Fibroblast of gingiva (primary cell): Measurements from ENCODE around the gene CSGALNACT2.
"Not testable (repeated sequence)": the region's sequence is repeated elsewhere in the genome, so short reads cannot be mapped to it uniquely, and the experiment has no call there.

ENCODE experiments used
- DNase-seq: peaks from one replicate; pipeline ENCODE4 v3.0.0-alpha.2; 2011; ENCODE audit warnings: low read depth

The CSGALNACT2 gene

DNA sequence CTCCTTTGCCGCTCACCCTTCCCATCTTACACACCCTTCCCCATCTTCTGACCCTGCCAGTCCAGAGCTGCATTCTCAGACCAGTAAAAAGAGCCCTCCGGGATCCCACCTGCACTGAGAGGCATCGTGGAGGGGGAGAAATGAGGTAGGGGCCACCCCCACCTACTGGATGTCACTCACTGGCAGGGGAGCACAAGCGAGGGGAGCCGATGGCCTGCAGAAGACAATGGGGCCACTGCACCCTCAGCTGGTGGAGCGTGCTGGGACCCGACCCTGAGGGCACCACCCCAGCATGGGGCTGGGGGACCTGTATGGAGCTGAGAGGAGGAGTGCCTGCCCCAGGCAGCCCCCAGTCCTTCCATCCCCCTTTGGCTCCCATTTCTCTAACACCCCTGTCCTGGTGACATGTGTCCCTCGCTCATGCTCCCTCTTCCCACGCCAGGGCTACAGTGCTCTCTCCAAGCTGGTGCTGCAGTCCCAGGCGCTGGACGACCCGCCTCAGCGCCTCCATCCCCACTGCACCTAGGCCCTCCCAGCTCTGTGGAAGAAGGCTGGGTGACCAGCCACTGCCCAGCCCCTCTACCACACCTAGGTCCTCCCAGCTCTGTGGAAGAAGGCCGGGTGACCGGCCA is 78.8 kb downstream of the CSGALNACT2 start:
- no peak for DNase-seq

DNA sequence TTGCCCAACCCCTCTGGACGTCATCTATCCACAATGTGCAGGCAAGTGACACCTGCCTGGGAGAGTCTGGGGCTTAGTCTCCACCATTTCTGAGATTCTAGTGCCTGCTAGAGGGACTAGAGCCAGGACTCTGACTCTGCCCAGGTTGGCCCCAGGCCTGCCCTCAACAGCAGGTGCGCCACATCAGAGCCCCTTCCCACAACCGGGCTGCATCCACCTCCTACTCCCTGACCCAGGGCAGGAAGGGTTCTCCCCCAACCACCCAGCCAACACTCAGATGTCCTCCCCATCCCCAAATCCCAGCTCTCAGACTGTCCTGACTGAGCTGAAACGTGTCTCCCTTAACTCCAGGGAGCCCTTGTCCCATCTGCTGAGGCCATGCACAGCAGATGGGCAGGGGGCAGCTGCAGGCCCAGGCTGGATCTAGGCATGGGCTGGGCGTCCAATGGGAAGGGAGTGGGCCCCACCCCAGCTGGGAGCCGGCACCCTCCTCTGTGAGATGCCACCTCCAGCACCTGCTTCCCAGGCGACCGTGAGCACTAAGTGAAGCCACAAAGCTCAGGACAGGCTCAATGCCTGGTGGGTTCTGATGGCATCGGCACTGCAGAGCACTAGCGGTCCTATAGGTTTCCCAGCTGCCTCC is 79.4 kb downstream of the CSGALNACT2 start:
- DNase-seq = no peak

DNA sequence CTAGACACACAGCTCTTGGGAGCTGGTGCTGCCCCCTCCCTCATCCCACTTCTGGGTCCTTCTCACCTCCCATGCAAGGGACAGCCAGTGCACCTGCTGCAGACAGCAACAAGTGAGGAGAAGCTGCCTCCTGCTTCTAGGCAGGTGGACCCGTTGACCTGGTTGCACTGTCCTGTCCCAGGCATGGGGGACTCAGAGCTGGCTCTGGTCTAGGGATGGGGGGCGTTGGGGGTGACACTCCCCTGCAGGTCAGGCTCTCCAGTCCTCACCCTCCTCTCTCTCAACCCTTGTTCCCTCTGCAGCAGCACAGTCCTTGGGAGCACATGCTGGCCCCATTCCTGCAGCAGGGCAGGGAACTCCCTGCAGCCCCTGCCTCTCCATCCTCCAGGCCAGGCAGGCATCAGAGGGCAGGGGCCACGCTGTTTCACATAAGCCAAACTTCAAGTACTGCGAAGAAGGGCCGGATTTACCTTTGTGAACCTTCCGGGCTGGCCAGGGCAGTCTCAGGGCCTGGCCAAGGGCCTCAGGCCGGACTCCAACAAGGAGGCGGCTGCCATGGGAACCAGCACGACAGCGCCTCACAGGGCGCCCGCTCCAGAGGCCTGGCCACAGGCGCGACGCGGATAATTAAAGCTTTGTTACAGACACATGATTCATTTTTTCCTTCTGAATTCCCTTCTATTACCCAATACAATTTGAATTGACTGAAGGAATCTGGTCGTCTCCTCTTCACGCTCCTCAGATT is 80.1 kb downstream of the CSGALNACT2 start:
- DNase-seq = peak; percentile 82

DNA sequence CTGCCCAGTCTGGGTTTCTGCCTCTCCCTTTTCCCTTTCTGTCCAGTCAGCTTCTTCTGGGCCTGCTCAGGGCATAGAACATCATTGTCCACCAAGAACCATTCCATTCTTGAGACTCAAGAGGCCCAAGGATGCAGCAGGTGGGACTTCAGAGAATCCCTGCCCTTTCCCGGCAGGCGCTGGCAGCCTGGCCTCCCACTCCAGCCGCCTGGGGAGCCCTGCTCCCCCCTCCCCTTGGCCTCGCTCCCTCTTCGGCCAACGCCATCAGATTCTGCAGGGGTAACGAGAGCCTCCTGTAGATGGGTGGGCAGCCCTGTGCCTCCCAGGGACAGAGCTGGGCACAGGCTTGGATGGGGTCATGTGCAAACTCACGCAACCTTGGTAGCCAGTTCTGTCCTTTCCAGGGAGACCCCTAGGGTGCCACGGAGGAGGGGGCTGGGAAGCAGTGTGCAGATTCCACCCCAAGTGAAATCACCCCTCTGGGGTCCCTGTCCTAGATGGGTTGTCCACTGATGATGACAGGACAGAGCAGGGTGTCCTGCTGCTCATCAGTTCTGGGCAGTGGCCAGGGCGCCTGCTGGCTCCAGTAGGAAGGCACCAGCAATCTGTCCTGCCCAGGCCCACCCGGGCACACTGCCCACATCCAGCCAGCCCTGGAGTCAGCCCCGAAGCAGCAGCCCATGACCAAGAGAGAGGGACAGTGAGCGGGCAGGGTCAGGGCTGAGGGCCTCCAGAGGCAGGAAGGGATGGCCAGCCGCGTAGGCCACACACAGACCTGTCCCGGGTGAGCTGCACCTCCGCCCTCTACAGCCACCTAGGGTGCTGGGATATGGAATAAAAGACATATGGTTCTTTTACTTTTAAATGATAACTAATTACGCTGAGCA is 80.9 kb downstream of the CSGALNACT2 start:
- no peak for DNase-seq

DNA sequence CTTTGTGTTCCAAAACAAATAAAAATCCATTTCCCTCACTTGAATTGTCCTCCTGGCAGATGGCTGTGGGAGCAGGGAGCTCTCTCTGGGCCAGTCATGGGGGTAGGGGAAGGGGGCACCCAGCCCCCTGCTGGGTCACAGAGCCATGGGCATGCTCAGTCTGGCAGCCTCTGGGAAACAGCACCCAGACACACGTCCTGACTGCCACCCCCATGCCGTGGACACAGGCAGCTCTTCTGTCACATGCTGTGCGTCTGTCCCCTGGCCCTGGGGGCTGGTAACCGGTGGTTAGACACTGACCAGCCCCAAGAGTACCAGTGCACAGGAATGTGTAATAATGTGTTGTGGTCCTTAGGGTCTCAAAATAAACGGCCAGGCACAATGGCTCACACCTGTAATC is 81.6 kb downstream of the CSGALNACT2 start:
- DNase-seq = no peak

DNA sequence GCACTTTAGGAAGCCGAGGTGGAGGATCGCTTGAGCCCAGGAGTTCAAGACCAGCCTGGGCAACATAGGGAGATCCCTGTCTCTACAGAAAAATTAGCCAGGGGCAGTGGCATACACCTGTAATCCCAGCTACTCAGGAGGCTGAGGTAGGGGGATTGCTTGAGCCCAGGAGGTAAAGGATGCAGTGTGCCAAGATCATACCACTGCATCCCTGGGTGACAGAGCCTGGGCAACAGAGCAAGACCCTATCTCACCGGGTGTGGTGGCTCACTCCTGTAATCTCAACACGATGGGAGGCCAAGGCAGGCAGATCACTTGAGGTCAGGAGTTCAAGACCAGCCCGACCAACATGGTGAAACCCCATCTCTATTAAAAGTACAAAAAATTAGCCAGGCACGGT is 82.0 kb downstream of the CSGALNACT2 start:
- DNase-seq = not testable (repeated sequence)

DNA sequence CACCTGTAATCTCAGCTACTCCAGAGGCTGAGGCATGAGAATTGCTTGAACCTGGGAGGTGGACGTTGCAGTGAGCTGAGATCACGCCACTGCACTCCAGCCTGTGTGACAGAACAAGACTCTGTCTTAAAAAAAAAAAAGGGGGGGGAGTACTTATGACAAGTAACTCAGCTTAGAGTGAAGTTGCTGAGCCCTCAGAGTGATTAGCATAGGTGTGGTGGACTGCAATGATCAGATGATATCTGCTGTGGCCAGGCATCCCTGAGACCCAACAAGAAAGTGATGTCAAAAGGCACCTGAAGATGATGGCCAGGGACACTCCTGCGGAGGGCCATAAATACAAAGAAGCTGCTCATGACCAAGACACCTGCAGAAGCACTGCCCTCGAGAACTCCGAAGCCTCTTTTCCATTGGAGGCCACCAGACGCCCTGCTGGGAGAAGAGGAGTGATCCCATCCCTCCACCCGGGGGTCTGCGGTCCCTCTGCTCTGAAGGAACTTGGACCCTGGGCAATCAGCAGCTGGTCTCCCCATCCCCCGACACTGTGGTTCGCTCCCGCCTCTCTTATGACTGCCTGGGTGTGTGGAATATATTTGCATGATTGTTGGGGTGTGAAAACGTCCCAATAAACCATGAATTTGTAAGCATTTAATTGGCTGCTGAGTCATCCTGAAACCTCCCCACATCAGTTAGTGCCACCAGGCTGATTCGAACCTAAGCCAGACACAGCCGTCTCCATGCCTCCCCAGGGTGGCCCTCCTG is 82.6 kb downstream of the CSGALNACT2 start:
- no peak for DNase-seq

DNA sequence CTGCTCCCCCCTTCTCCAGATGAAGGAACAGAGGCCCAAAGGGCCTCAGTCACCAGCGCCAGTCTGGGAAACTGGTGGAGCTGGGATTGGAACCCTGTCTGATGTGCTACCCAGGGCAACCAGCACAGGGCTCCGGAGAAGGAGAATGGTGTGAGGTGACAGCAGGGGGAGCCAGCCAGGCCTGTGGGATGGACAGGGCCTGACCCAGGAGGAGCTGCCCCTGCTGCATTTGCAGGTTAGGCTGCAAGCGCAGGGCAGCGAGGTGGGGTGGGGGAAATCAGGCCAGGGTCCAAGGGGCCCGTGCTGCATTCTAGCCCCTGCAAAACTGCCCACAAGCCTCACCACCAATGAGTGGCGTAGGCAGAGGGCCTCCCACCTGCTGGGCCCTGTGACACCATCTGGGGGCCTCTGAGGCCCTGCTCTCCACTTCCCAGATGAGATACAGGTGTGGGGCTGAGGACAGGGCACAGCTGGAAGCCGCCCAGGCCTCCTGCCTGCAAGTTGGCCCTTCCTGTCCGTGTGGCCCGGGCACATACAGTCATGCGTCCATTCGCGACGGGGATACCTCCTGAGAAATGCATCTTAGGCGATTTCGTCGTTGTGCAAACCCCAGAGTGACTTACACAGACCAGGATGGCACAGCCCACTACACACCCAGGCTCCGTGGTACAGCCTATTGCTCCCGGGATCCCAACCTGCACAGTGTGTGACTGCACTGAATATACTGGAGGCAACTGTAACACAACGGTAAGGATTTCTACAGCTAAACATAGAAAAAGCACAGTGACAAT is 83.4 kb downstream of the CSGALNACT2 start:
- no peak for DNase-seq

DNA sequence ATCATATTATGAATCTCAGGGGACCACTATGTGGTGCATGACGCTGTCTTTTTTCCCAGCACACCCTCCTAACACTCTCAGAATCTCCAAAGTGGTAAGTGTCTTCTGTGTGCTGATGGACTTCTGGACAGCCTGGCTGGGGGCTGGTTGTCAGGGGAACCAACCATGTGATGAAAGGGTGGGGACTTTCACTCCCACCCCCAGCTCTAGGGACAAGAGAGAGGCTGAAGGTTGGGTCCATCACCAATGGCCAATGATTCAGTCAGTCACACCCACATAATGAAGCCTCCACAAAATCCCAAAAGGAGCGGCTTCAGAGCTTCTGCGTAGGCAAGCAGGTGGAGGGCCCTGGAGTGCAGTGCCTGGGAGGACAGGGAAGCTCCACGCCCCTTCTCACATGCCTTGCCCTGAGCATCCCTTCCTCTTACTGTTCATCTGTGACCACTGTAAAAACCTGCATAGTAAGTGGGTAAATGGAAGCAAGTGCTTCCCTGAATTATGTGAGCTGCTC is 84.0 kb downstream of the CSGALNACT2 start:
- DNase-seq = no peak

DNA sequence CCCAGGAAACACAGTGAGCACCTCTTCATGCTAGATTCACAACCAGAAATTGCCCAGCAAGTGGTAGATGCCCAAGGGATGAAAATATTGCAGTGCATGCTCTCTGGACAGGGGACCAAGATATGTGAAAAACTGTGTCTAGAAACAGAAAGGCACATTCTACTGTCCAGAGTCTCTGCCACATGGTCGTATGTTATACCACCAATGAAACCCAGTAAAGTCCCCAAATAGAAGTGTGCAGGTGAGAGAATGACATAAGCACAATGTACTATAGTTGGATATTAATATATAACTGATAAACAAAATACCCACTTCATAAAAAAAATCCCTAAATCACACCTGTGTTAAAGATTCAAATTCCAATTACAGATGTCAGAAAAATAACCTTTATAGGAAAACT is 84.8 kb downstream of the CSGALNACT2 start:
- no peak for DNase-seq

DNA sequence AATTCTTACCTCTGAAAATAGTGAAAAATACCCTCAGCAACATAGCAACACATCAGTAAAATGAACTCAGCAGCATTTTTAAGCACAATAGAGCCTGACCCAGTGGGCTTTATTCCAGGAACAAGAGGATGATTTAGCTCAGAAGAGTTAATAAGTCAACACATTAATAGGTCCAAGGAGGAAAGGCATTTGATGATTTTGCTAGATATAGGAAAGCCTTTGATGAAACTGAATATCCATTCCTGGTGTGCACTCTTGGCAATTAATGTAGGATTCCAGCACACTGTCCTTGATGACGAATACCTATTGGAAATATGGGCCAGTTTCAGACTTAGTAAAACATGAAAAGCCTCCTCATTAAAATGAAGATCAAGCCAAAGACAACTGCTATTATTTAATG is 86.1 kb downstream of the CSGALNACT2 start:
- DNase-seq = no peak

DNA sequence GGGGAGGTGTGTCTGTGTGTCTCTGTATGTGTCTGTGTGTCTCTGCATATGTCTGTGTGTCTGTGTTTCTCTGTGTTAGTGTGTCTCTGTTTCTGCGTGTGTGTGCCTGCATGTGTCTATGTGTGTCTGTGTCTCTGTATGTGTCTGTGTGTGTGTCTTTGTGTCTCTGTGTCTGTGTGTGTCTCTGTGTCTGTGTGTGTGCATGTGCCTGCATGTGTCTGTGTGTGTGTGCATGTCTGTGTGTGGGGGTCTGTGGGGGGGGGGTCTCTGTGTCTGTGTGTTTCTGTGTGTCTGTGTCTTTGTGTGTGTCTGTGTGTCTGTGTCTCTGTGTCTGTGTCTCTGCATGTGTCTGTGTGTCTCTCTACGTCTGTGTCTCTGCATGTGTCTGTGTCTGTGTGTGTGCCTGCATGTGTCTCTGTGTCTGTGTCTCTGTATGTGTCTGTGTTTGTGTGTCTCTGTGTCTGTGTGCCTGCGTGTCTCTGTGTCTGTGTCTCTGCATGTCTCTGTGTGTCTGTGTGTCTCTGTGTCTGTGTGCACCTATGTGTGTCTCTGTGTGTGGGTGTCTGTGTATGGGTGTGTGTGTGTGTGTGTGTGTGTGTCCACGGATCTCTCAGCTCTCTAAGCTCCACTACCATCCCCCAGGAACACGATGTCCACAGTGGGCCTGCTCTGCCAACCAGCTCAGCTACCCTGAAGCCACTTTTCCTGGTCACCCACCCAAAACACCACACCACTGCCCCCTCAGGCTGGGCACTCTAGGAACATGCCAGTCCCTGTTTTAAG is 87.0 kb downstream of the CSGALNACT2 start:
- no peak for DNase-seq

DNA sequence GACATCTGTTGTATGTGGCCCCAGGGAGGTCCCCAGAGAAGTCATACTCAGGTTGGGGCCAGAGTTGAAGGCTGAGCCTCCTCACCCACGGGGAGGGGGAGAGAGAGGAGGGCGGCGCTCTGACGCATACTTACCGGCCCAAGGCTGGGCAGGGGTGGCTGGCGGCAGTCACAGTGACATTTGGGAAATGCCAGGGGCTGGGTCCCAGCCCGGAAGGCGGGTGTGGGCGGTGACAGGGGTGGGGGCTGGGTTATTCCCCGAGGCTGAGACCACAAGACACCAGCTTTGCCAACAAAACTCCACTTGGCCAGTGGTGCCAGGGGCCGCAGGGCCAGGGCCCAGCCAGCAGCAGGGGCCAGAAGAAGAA is 87.5 kb downstream of the CSGALNACT2 start:
- no peak for DNase-seq

DNA sequence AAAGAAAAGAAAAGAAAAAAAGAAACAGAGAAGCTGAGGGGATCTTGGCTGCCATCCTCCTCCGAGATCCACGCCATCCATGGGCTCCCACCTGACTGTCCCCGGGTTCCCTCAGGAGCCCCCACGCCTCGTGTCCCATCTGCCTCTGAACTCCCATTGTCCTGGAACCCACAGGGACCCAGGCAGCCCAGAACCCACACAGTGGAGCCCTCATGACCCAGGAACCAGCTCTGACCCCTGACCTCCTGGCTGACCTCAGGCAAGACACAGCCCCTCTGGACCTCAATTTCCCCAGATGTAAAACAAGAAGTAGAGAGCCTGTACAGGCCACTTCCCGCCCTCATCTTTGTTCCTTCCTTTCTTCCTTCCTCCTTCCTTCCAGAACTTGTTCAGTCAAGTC is 88.2 kb downstream of the CSGALNACT2 start:
- DNase-seq = no peak

DNA sequence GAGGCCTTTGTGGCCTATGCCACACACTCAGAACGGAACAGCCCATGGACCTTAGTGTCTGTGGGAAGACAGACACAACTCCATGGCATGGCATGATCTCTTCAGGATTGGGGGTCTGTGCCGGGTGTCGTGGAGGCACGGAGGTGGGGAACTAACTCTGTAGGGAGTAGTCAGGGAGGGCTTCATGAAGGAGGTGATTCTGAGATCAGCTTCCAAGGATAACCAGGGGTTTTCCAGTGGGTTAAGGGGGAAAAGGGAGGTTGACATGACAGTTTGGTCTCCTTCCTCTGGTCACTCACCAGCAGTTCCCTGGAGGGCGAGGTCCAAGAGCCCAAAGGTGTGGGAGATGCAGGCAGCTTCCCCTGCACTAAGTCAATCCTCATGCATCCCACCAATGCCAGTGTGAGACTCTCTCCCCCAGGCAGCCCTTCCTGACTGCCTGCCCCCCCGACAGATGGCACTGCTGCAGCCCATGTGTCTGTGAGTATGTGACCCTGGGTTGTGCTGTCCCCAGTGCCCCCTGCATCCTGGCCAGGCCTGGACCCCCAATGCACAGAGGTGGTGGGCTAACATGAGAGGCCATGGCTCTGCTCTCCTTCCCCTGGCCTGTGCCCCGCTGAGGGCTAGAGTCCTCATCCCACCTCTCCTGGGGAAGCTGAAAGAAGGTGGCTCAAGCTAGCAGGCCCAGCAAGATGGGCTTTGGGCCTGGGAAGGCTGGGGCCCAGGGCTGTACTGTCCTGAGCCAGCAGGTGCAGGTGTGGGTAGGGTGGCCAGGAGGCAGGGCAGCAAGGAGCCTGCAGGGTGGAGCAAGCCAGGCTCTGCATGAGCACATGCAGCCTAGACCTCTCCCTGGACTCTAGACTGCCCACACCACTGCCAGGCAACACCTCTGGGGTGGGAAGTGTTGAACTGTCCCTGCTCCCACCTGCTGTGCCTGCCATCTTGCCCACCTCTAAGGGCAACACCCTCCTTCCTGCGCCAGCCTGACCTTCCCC is 88.9 kb downstream of the CSGALNACT2 start:
- DNase-seq = no peak

DNA sequence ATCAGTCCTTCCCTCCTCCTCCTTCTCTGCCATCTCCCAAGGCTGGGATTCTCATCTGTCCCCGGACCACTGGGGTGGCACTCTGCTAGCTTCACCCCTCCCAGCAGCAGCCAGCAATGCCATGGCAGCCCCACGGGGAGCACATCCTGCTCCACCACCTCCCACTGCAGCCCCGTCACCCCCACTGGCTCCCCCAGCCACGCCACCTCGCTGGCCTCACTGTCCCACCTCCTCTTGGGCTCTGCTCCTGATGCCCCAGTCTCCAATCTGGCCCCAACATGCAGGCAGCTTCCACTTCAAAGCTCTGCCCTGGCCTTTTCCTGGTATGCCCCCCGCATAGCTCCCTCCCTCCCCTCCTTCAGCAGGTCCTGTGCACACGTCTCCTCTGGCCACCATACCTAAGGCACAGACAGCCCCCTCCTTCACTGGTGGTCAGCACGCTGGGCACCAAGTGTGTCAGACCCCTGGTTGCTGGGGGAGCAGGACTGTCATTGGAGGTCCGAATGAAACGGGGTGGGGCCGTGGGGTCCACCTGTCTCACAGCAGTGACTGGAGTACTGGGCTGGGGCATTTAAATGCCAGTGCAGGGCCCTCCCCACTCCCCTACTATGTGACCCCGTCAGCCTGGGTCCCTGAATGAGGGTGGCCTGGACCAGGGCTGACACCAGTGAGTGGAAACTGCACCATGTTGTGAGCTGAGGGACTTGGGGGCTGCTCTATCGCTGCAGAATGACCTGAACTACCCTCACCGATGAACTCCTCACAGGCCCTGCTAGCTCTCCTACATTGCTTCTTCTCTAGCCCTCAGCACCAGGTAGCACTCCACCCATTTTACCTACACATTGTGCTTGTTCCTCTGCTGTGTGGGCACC is 89.9 kb downstream of the CSGALNACT2 start:
- DNase-seq = no peak

DNA sequence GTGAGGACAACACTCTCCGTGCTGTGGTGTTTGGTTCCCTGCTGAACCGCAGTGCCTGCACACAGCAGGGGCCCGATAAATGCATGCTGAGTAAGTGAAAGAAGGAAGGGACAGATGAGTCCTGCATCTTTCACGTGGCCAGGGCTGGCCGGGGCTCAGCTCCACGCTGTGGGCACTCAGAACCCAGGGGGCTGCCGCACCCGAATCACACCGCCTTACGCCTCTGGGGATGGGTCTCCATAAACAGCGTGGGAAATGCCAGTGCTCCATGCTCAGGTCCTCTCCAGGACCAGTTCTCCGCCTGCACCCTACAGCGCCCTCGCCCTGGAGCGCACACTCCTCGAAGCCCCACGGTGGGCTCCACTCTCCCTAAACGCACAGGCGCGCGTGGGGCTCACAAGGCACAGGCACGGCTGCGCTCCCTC is 90.5 kb downstream of the CSGALNACT2 start:
- no peak for DNase-seq
